ENCODE data around the gene NDUFV1. TPM values are rescaled to one million over a fixed set of nuclear protein-coding genes. Genes with fewer than 3 reads are reported as not detected.

NDUFV1 gene
- total and polyA plus RNA-seq, 2 of the 4 experiments (the other 2 are of a cell fraction) = 120 to 133 TPM

- no peak overlapping the region for H3K4me2 ChIP-seq (ENCODE audit: low read depth, low read length)
- no peak overlapping the region for H4K5ac ChIP-seq (ENCODE audit: low read depth, low read length)
- ATAC-seq (ENCODE audit: low read depth) (no peak), DNase-seq (no peak)
- no peaks in the 10 kb centered on the region for H3K4me1 ChIP-seq (ENCODE audit: control insufficient read depth, insufficient read depth, low read length)
- no peak overlapping the region for H2BK20ac ChIP-seq (ENCODE audit: low read depth, low read length)
- CTCF ChIA-PET = interaction anchor here (0.9 kb wide), 1 partner anchor 13 kb away, joined by 4 read pairs; the partner anchor contains the start of gene NUDT8
- no peak overlapping the region for H3K56ac ChIP-seq (ENCODE audit: extremely low read depth, insufficient read depth, low read length)
- no peak overlapping the region for H3K23ac ChIP-seq (ENCODE audit: low read depth, low read length)
- no peak overlapping the region for H3K4me3 ChIP-seq (ENCODE audit: insufficient read depth, low read depth, low read length)
- H2BK5ac ChIP-seq (ENCODE audit: low read depth, low read length, poor library complexity, severe bottlenecking) = no peak overlapping the region
- POLR2A ChIA-PET (ENCODE audit: unreplicated experiment) = no interaction called here
- intact Hi-C loops (cut with micrococcal nuclease) (no loop called here), in situ Hi-C loops (cut with MboI; ENCODE audit: low sequenced_read_pairs) (no loop called here), dilution Hi-C loops (cut with HindIII; ENCODE audit: low sequenced_read_pairs, unreplicated experiment) (no loop called here)
- no peak overlapping the region for H2AK5ac ChIP-seq (ENCODE audit: low read depth, low read length)
- H4K20me1 ChIP-seq (ENCODE audit: insufficient read depth, low read length) = no peaks in the 10 kb centered on the region; the same call in 1 of the 2 replicates
- H3K27ac ChIP-seq (ENCODE audit: insufficient read depth, low read length) = no peak overlapping the region
- no peak overlapping the region for H4K91ac ChIP-seq (ENCODE audit: insufficient read depth, low read depth, low read length)
- 0% methylated on average over 2 of the region's 11 CpGs; no CpG with 5 or more reads in 1 of the 2 experiments for WGBS, 2 experiments (ENCODE audit: extremely low coverage in 2 of 2, insufficient read length in 1 of 2)
- H3K9me3 ChIP-seq (ENCODE audit: control insufficient read depth, insufficient read depth, low read length) = no peaks in the 10 kb centered on the region
- no peak overlapping the region for H2AFZ ChIP-seq (replicated peaks; ENCODE audit: low read length, poor library complexity)
- H3K4ac ChIP-seq (ENCODE audit: low read depth, low read length) = no peak overlapping the region
- no peak overlapping the region for H2BK15ac ChIP-seq (ENCODE audit: low read depth, low read length)
- no peak overlapping the region for H4K8ac ChIP-seq (ENCODE audit: low read depth in 2 of 2, low read length in 2 of 2)
- no TSS peak for BruUV-seq (replicated peaks)
- peaks cover 20% of the 10 kb centered on the region for H3K27me3 ChIP-seq (ENCODE audit: control insufficient read depth, insufficient read depth, low read length)
- no peaks in the 10 kb centered on the region for H3K9me1 ChIP-seq (ENCODE audit: insufficient read depth, low read length)
- peaks cover 13% of the 10 kb centered on the region for H3K36me3 ChIP-seq (ENCODE audit: control insufficient read depth, insufficient read depth, low read length)
- H2AK9ac ChIP-seq (replicated peaks; ENCODE audit: low read depth, low read length, poor library complexity) = no peak overlapping the region
- no peaks in the 10 kb centered on the region for H3K79me1 ChIP-seq (ENCODE audit: low read depth in 1 of 2, low read length in 2 of 2)
- H3K14ac ChIP-seq (replicated peaks; ENCODE audit: low read depth, low read length) = no peak overlapping the region
- H3K18ac ChIP-seq (ENCODE audit: low read depth, low read length) = no peak overlapping the region
- H2BK120ac ChIP-seq (ENCODE audit: low read depth, low read length) = no peak overlapping the region
- no peak overlapping the region for H3K9ac ChIP-seq (ENCODE audit: low read depth, low read length)
- no peak for TF ChIP-seq CHD1 (IDR thresholded peaks at IDR 0.05; ENCODE audit: low read depth, low read length)
- TF ChIP-seq RAD21 (IDR thresholded peaks at IDR 0.05; ENCODE audit: low read length) = no peak
- no peak for TF ChIP-seq POLR2A (IDR thresholded peaks at IDR 0.05; ENCODE audit: low read depth, low read length)
- TF ChIP-seq MAFK (IDR thresholded peaks at IDR 0.05; ENCODE audit: low read depth, low read length) = no peak
- TF ChIP-seq RFX5 (IDR thresholded peaks at IDR 0.05; ENCODE audit: low read depth, low read length) = no peak
- no peak for TF ChIP-seq MXI1 (IDR thresholded peaks at IDR 0.05; ENCODE audit: borderline replicate concordance, low read depth, low read length)
- TF ChIP-seq CTCF (conservative IDR thresholded peaks at IDR 0.05; ENCODE audit: low read depth, low read length) = no peak
- no peak for TF ChIP-seq SMC3 (IDR thresholded peaks at IDR 0.05; ENCODE audit: low read depth, low read length)
- TF ChIP-seq BHLHE40 (IDR thresholded peaks at IDR 0.05; ENCODE audit: low read depth, low read length) = no peak
- no peak for TF ChIP-seq NFE2L2 (IDR thresholded peaks at IDR 0.05; ENCODE audit: low read depth, low read length)
- no peak for TF ChIP-seq FOS (IDR thresholded peaks at IDR 0.05; ENCODE audit: low read depth, low read length)
- TF ChIP-seq MAZ (IDR thresholded peaks at IDR 0.05; ENCODE audit: borderline replicate concordance, low read depth, low read length) = no peak
- TF ChIP-seq ELK1 (IDR thresholded peaks at IDR 0.05; ENCODE audit: borderline replicate concordance, low read depth, low read length) = no peak
- TF ChIP-seq RCOR1 (IDR thresholded peaks at IDR 0.05; ENCODE audit: insufficient replicate concordance, low read length) = no peak
- TF ChIP-seq USF2 (IDR thresholded peaks at IDR 0.05; ENCODE audit: low read depth, low read length) = no peak
These were observed 9.9 kb downstream of the NDUFV1 start for GRCh38 chr11:67616431-67617242.
